ENCODE data around the gene RWDD4.

DNA sequence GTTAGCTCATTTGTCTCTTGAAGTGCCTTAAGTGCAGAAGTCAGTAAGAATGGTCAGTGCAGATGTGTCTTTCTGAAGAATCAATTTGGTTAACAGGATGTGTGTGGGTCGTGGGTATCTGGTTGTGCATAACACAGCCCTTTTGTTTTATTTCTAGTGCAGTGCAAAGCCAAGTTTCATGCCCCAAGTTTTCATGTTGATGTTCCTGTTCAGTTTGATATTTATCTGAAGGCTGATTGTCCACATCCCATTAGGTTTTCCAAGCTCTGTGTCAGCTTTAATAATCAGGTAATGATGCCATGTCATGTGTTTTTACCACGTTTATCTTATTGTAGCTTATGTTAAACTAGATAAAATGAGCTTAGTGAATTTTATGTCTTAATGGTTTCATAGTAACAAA is 27.5 kb upstream of the RWDD4 start:
- TF ChIP-seq, protein P1, sequence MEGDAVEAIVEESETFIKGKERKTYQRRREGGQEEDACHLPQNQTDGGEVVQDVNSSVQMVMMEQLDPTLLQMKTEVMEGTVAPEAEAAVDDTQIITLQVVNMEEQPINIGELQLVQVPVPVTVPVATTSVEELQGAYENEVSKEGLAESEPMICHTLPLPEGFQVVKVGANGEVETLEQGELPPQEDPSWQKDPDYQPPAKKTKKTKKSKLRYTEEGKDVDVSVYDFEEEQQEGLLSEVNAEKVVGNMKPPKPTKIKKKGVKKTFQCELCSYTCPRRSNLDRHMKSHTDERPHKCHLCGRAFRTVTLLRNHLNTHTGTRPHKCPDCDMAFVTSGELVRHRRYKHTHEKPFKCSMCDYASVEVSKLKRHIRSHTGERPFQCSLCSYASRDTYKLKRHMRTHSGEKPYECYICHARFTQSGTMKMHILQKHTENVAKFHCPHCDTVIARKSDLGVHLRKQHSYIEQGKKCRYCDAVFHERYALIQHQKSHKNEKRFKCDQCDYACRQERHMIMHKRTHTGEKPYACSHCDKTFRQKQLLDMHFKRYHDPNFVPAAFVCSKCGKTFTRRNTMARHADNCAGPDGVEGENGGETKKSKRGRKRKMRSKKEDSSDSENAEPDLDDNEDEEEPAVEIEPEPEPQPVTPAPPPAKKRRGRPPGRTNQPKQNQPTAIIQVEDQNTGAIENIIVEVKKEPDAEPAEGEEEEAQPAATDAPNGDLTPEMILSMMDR (conservative IDR thresholded peaks at IDR 0.05; ENCODE audit: low read length), result no peak
- TF ChIP-seq EZH2phosphoT487 (IDR thresholded peaks at IDR 0.05; ENCODE audit: borderline replicate concordance, low read depth, low read length), result no peak
